Measurements from ENCODE around the gene CFHR5. TPM values are rescaled to one million over a fixed set of nuclear protein-coding genes. Genes with fewer than 3 reads are reported as not detected.
"Not testable (repeated sequence)": the region's sequence is repeated elsewhere in the genome, so short reads cannot be mapped to it uniquely, and the experiment has no call there.

The CFHR5 gene
- total and polyA plus RNA-seq, 12 donors, result not detected

- DNase-seq, result no peak
- Histone ChIP-seq H3K9me3 (replicated peaks in 1 of 3) (no peaks in the 10 kb centered on the region), H3K27ac (no peak overlapping the region), H3K4me1 (replicated peaks in 1 of 2) (no peaks in the 10 kb centered on the region), H3K36me3 (replicated peaks in 1 of 2) (no peaks in the 10 kb centered on the region), H3K4me3 (no peak overlapping the region), H3K27me3 (no peaks in the 10 kb centered on the region)
- TF ChIP-seq, protein P1, sequence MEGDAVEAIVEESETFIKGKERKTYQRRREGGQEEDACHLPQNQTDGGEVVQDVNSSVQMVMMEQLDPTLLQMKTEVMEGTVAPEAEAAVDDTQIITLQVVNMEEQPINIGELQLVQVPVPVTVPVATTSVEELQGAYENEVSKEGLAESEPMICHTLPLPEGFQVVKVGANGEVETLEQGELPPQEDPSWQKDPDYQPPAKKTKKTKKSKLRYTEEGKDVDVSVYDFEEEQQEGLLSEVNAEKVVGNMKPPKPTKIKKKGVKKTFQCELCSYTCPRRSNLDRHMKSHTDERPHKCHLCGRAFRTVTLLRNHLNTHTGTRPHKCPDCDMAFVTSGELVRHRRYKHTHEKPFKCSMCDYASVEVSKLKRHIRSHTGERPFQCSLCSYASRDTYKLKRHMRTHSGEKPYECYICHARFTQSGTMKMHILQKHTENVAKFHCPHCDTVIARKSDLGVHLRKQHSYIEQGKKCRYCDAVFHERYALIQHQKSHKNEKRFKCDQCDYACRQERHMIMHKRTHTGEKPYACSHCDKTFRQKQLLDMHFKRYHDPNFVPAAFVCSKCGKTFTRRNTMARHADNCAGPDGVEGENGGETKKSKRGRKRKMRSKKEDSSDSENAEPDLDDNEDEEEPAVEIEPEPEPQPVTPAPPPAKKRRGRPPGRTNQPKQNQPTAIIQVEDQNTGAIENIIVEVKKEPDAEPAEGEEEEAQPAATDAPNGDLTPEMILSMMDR (IDR thresholded peaks at IDR 0.05), result no peak
- intact Hi-C loops (cut with DNase I), result no loop called here
These were observed 52.4 kb downstream of the CFHR5 start for GRCh38 chr1:197029749-197030148.

- H3K27me3 ChIP-seq; H3K9me3 ChIP-seq (replicated peaks in 1 of 3); DNase-seq; H3K4me1 ChIP-seq (replicated peaks in 1 of 2); H3K4me3 ChIP-seq; intact Hi-C loops (cut with DNase I); H3K27ac ChIP-seq; H3K36me3 ChIP-seq (replicated peaks in 1 of 2): not testable (repeated sequence)
- 74 to 83% (median 79%) methylated on average over 6 of the region's 6 CpGs for WGBS, 4 donors
These were observed 57.4 kb downstream of the CFHR5 start for GRCh38 chr1:197034631-197035339.

GRCh38 chr1:197036861-197037260 lies 59.5 kb downstream of the CFHR5 start:
- Histone ChIP-seq H3K9me3 (replicated peaks in 1 of 3) (no peaks in the 10 kb centered on the region), H3K4me3 (no peak overlapping the region), H3K36me3 (replicated peaks in 1 of 2) (no peaks in the 10 kb centered on the region), H3K4me1 (replicated peaks in 1 of 2) (no peaks in the 10 kb centered on the region), H3K27ac (no peak overlapping the region), H3K27me3 (no peaks in the 10 kb centered on the region)
- TF ChIP-seq POLR2A (IDR thresholded peaks at IDR 0.05), result no peak
- TF ChIP-seq, protein P1 (IDR thresholded peaks at IDR 0.05), result no peak
- WGBS, 4 donors, result 89 to 93% (median 91%) methylated on average over 3 of the region's 3 CpGs
- no peak for DNase-seq
- intact Hi-C loops (cut with DNase I), result no loop called here

DNA sequence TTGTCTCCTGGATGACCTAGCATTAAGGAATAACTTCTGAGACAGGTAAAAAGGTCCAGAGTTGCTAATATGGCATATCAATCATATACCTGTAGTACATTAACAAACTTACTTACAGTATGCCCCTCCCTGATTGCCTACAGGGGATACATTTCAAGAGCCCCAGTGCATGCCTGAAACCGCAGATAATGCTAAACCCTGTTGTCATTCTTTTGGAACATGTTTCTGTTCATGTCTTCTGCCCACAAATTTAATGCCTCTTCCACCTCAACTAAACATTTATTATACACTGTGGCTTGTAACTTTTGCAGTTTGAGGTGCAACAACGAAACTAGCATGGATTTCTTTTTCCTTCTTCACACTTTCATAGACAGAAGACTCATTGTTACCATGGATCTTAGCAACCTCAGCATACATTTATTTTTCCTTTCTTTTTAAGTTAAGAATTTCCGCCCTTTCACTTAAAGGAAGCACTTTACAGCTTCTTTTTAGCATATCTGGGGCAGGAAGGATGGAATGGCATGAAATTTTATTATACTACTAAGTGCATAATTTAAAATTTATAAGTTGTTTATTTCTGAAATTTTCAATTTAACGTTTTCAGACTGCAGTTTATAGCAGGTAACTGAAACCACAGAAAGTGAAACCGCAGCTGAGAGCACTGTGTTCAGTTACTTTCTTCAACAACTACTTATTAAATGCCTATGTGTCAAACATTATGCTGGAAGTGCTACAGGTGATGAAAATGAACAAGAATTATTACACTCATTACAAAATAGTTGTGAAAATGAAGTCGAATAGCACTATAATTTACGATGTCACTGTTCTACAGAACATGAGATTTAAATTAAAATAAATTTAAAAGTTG lies 64.4 kb downstream of the CFHR5 start:
- Histone ChIP-seq H3K36me3 (replicated peaks in 1 of 2) (no peaks in the 10 kb centered on the region), H3K27ac (no peak overlapping the region), H3K27me3 (no peaks in the 10 kb centered on the region), H3K9me3 (replicated peaks in 1 of 3) (no peaks in the 10 kb centered on the region), H3K4me1 (replicated peaks in 1 of 2) (no peaks in the 10 kb centered on the region), H3K4me3 (no peak overlapping the region)
- TF ChIP-seq, protein P1 (IDR thresholded peaks at IDR 0.05), result no peak
- no peak for TF ChIP-seq POLR2A (IDR thresholded peaks at IDR 0.05)
- WGBS, 4 donors, result 69 to 73% (median 72%) methylated on average over 7 of the region's 7 CpGs
- intact Hi-C loops (cut with DNase I), result no loop called here
- no peak for DNase-seq

All from adrenal gland (tissue), 12 donors.